GM19397 (cell line): ENCODE data around the gene CLEC16A.

ENCODE experiments used
- ATAC-seq: cut with Tn5 transposase; IDR thresholded peaks from one replicate; pipeline ENCODE4 v1.9.1; 2021; ENCODE audit warnings: mild to moderate bottlenecking, moderate library complexity; ENCODE audit not compliant: unreplicated experiment

CLEC16A gene

DNA sequence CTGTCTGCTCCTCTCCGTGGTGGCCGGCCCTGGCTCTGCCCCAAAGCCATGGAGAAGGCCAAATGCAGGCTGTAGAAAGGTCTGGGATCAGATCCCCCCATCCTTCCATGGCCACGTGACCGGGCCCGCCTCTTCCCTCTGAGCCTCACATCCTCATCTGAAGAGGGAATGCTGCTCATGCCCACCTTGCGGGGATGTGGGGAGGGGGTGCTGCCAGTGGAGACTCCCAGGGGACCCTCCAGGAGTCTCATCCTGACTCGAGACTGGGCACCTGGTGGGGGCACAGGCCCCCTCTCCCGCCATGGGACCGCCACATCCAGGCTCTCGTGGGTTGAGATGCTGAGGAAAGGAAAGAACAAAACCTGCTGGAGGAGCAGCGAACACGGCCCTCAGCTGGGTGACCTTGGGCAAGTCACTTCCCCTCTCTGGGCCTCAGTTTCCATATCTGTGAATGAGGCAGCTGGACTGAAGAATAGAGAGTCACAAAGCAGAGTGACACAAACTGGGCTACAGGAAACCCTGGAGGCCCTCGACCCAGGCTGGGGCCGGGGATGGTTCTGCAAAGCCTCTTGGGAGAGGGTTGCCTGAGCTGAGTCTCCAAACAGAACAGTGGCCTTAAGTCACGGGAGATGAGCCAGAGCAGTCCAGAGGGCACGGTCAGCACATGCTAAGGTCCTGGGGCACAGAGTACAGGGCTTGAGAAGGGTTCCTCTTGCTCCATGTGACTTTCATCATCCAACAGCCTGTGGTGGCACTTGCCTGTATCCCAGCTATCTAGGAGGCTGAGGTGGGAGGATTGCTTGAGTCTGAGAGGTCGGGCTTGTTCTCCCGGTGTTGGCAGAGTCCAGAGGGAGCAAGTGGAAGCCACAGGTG lies 281.5 kb downstream of the CLEC16A start:
- ATAC-seq = no peak

DNA sequence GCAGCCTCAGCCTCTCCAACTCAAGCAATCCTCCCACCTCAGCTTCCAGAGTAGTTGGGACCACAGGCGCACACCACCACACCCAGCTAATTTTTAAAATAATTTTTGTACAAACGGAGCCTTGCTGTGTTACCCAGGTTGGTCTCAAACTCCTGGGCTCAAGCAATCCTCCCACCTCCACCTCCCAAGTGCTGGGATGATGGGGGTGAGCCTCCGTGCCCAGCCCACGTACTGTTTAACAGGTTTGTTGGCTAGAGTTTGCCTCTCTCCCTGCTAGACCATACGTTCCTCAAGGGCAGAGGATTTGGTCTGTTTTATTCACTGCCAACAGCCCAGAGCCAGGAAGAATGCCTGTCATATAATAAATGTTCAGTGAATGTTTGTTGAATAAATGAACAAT lies 285.1 kb downstream of the CLEC16A start:
- no peak for ATAC-seq

DNA sequence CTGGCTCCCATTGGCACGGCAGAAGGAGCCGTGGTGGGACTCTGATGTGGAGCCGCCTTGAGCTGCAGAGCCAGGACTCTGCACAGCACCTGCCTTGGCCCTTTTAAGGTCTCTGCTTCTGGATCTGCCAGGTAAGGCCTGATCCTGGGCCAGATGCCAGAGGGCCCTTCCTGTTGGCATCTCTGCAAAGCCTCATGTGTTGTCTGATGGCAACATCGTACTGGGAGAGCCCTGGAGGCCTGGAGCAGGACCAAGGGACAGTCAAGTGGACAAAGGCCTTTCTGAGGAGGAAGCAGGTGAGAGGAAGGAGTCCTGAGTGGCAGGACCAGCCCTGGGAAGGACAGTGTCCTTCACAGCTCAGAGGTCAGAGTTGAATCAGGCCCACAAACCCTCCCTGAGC lies 285.5 kb downstream of the CLEC16A start:
- ATAC-seq = no peak

DNA sequence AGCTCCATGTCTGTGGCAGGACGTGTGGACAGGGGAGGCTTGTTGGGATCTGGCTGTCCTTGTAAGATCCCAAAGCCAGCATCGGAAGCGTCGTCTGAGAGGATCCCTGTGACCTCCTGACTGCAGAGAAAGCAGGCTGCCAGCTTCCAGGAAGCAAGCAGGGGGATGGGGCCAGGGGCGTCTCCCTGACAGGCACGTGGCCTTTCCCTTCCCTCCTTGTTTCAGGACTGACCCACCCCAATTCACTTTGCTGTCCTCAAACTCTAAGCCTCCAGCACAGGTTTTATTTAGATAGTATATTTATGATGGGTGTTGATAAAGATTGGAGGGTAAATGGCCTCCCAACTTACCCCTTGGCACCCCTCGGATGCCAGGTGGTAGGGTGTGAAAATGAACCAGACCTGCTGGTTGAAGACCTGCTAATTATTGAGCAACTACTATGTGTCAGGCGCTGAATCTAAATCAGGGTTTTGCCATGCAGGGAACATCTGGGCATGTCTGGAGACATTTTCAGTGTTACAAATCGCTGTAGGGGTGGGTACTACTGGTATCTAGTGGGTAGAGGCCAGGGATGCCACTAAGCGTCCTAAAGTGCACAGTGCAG lies 287.1 kb downstream of the CLEC16A start:
- ATAC-seq = no peak
